GM18858 (cell line): ENCODE measurements around the gene CYP2W1.
A peak's percentile ranks its signal among the peaks of the same experiment; 100 is the strongest.

Experiments
- ATAC-seq: cut with Tn5 transposase; IDR thresholded peaks from one replicate; pipeline ENCODE4 v1.9.1; 2021; ENCODE audit not compliant: unreplicated experiment

CYP2W1 gene

DNA sequence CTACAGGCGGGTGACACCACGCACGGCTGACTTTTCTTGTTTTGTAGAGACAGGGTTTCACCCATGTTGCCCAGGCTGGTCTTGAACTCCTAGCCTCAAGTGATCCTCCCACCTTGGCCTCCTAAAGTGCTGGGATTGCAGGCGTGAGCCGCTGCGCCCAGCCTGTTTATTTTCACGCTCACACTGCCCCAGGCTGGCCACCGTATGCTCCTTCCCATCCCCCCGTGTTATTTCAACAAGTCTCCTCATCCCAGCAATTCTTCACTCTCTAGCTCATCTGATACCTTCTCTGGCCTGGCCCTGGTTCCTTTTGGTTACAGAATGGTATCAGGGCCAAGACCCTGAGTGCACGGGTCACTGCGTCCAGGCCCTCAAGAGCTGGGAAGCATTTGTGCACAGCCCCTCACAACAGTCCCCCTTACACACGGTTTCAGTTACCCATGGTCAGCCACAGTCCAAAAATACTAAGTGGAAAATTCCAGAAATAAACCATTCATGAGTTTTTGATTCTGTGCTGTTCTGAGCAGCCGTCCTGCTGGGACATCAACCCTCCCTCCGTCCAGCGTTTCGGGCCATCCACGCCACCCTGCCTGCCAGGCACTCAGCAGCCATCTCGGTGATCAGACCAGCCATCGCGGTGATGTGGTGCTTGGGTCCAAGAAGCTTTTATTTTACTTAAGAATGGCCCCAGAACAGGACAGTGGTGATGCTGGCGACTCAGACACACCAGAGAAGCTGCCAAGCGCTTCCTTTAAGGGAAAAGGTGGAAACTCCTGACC is 16.5 kb upstream of the CYP2W1 start:
- ATAC-seq, result no peak

DNA sequence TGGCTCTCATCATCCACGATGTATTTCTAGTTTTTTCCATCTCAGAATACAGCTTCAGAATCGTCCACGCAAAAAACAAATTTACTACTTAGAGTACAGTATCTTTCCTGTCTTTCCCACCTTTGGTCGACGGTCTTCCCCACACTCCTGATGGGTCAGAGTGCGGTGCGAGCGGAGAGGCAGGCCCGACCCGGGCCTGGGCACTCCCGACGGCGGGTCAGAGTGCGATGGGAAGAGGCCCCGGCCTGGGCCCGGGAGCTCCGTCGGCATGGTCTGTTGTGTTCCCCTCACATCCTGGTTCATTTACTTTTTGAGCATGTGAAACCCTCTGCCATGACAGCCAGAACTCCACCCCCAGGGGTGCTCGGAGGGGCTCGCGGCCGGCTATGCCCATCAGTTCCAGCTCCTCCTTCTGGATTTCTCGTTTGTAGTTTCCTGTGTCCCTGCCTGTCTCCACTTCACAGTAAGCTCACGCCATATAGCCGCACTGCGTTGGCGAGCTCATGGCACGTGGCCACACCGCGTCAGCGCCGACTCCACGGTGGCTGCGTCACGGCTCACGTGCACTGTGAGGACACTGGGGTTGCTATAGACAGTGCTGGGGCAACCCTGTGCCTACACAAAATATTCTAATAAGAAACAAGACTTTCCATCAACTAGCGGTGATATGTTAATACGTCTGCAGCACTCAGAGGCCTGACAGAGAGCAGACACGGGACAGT is 15.5 kb upstream of the CYP2W1 start:
- ATAC-seq, result no peak

- ATAC-seq, result no peak
Observed at GRCh38 chr7:968205-969105, 14.5 kb upstream of the CYP2W1 start.

DNA sequence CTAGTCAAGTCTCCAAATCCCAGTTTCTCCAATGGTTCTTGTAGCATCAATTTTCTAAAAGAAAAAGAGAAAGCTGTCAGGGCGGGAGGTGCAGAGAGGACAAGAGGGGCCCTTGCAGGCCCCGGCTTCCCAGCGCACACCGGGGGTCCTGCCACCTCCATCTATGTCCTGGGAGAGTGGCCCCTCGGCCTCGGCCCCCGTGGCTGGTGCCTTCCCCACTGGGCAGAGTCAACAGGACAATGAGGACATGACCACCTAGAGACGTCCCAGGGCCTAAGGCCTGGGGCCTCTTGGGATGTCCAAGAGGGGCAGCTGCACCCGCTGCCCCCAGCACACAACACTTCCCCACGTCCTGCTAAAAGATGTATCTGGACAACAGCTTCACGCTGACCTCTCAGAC is 13.6 kb upstream of the CYP2W1 start:
- ATAC-seq, result no peak

DNA sequence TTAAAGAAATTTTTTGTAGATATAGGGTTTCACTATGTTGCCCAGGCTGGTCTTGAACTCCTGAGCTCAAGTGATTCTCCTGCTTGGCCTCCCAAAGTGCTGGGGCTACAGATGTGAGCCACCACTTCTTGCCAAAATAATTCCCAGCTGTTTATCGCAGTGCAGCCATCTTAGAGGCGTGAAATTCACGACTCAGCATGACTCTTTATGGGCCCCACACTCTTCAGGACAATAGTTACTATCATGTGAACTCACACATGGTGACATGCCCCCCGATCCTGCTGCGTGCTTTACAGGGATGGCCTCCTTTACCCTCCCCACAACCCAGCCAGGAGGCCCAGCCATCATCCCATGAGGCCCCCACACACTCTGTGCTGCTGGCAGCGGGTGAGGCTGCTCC is 12.2 kb upstream of the CYP2W1 start:
- no peak for ATAC-seq

DNA sequence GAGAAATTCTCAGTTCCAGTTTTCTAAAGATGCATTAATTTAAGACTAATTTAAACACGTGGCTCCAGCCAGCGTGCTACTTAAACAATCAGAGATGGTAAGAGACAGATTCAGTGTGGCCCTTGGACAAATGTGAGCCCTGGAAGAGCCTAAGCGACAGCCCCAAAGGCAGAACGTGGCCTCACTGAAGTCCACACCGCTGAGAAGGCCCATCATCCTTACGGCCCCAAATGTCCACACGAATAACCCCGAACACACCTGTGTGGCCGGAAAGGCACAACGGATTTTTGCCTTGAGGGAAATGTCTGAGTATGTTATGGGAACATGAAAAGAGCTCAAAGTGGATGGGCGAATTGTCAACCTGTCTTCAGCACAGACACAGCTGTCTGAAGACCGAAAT is 10.9 kb upstream of the CYP2W1 start:
- ATAC-seq, result no peak

DNA sequence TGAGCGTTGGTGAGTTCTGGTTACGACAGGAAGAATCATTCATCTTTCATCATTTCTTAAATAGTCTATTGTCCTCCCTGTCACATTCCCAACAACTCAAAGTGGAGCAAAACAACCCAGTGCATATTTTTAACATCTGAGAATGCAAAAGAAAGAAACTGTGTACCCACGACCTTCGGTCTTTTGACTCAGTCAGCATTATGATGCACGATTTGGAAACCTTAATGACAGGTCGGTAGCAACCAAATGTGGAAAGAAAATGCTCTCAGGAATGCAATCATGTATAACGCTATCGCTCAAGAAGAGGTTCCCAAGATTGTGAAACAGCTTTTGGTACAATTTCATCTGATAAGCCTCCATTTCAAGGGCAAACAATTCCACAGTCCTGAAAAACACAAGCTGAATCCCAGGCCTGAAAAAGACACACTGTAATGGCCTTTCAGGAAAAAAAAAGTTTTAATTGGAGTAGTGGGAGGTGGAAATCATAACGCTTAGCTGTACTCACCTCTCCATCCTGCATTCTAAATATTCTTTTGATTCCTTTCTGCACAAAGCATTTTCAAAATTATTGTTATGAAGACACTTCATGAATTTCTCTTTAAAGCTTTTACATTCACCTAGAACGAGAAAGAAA is 10.2 kb upstream of the CYP2W1 start:
- no peak for ATAC-seq

DNA sequence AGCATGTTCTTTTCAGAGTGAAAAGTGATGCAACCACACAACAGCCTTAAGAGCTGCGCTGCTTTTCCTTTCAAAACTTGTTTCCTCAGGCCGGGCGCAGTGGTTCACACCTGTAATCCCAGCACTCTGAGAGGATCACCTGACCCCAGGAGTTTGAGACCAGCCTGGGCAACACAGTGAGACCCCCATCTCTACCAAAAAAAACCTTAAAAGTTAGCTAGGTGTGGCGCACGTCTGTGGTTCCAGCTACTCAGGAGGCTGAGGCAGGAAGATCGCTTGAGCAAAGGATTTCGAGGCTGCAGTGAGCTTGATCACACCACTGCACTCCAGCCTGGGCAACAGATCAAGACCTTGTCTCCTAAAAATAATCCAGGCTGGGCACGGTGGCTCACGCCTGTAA is 9.7 kb upstream of the CYP2W1 start:
- no peak for ATAC-seq

- no peak for ATAC-seq
Observed at GRCh38 chr7:974172-974571, 8.8 kb upstream of the CYP2W1 start.

DNA sequence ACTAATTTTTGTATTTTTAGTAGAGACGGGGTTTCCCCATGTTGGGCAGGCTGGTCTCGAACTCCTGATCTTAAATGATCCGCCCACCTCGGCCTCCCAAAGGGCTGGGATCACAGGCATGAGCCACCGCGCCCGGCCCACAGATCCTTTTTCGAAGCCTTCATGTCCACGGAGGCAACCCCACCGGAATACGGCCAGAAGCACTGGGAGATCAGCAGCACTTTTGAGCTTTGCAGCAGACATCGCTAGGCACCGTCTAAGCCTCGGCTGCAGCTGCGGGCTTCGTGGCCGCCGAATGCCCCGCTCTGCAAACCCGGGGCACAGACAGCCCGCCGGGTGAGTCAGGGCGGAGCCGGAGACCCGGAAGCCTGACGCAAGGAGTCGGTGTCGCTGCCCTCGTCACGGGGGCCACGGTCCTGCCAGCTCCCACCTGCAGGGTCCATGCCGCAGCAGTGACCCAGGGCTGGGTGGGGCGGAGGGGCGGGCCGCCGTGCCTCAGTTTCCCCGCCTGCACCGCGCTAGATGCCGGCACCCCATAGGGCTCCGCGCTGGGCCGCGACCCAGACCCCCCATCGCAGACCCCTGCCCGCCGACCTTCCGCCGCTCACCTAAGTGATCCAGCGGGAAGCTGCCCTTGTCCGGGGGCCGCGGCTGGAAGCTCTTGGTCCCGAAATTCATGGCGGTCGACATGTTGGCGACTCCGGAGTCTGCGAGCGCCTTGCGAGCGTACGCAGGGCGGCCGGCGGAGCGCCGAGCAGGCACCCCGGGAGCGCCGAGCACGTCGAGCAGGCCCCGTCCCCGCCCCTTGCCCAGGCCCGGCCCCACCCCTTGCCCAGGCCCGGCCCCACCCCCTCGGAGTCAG is 7.9 kb upstream of the CYP2W1 start, which contains the start of gene COX19:
COX19 (minus strand) TSS at position 730 of the 862 bp plus-strand sequence; CDS start at position 690, 40 bp downstream.
- ATAC-seq, result peak; percentile 54

- no peak for ATAC-seq
Observed at GRCh38 chr7:975702-976473, 7.1 kb upstream of the CYP2W1 start.

GRCh38 chr7:976901-977325 is 6.1 kb upstream of the CYP2W1 start:
- ATAC-seq, result no peak

DNA sequence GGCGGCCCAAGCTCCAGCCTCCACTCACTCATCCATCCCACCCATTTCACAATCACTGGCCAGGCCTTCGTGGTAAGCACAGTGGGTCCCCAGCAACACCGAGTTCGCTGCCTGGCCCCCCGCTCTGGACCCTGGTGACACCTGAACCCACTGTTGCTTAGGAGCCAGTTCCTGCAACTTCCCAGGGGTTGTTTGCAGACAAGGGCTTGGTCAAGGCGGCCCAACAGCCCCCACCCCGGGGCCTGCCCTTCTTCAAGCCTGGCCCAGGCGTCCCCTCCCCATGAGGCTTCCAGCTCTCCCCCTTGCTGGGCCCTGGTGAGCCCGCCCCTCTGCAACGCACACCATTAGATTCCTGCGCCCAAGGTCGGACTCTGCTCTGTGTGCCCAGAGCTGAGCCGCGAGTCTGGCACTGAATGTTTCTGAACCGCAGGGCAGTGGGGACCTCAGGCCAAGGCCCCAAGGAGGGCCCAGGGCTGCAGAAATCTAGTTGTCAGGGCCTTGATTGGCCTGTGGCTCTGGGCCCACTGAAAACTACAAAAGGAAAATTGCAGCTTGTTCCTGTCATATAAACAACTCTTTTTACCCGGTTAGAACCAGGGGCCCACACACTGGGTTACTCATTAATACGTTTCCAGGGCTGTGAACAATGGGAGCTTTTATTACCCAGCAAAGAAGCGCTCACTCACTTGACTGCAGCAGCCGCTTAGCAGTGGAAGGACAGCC is 5.5 kb upstream of the CYP2W1 start:
- no peak for ATAC-seq

GRCh38 chr7:978049-978346 is 5.0 kb upstream of the CYP2W1 start:
- no peak for ATAC-seq

- ATAC-seq, result no peak
Observed at GRCh38 chr7:978416-979091, 4.4 kb upstream of the CYP2W1 start.

- no peak for ATAC-seq
Observed at GRCh38 chr7:979151-979550, 3.8 kb upstream of the CYP2W1 start.

GRCh38 chr7:979886-980571 is 3.0 kb upstream of the CYP2W1 start:
- ATAC-seq, result no peak
